Measurements from ENCODE around the gene TCERG1L.

The TCERG1L gene

GRCh38 chr10:131215776-131216175 lies 95.7 kb downstream of the TCERG1L start:
- no peak for TF ChIP-seq REST (IDR thresholded peaks at IDR 0.05; ENCODE audit: insufficient replicate concordance, low read depth)
- no peak for TF ChIP-seq POLR2AphosphoS5 (IDR thresholded peaks at IDR 0.05; ENCODE audit: low read depth)
- no peak for TF ChIP-seq GABPA (IDR thresholded peaks at IDR 0.05; ENCODE audit: low read depth)
- no peak for TF ChIP-seq SPI1 (IDR thresholded peaks at IDR 0.05; ENCODE audit: borderline replicate concordance, low read depth)
- no peak for TF ChIP-seq CTCF (IDR thresholded peaks at IDR 0.05; ENCODE audit: insufficient read depth, low read length)
- DNase-seq (ENCODE audit: low read depth in 1 of 2, low spot score in 1 of 2), result no peak
- no peaks in the 10 kb centered on the region for H3K27me3 ChIP-seq (ENCODE audit: insufficient read depth, poor library complexity, severe bottlenecking)
- H3K4me3 ChIP-seq (replicated peaks; ENCODE audit: insufficient read depth, low read length), result no peak overlapping the region
- no peak overlapping the region for H3K27ac ChIP-seq (replicated peaks)

- H3K27ac ChIP-seq (replicated peaks), result no peak overlapping the region
- no peak for TF ChIP-seq CTCF (IDR thresholded peaks at IDR 0.05; ENCODE audit: insufficient read depth, low read length)
- no peak for TF ChIP-seq SPI1 (IDR thresholded peaks at IDR 0.05; ENCODE audit: borderline replicate concordance, low read depth)
- no peak for TF ChIP-seq POLR2AphosphoS5 (IDR thresholded peaks at IDR 0.05; ENCODE audit: low read depth)
- no peak for TF ChIP-seq GABPA (IDR thresholded peaks at IDR 0.05; ENCODE audit: low read depth)
- no peak for TF ChIP-seq REST (IDR thresholded peaks at IDR 0.05; ENCODE audit: insufficient replicate concordance, low read depth)
- DNase-seq (ENCODE audit: low read depth in 1 of 2, low spot score in 1 of 2), result no peak
- H3K4me3 ChIP-seq (replicated peaks; ENCODE audit: insufficient read depth, low read length), result no peak overlapping the region
- no peaks in the 10 kb centered on the region for H3K27me3 ChIP-seq (ENCODE audit: insufficient read depth, poor library complexity, severe bottlenecking)
Measured at GRCh38 chr10:131214521-131215244, 96.8 kb downstream of the TCERG1L start.

- Histone ChIP-seq H3K4me3 (replicated peaks; ENCODE audit: insufficient read depth, low read length) (no peak overlapping the region), H3K27ac (replicated peaks) (no peak overlapping the region), H3K27me3 (ENCODE audit: insufficient read depth, poor library complexity, severe bottlenecking) (no peaks in the 10 kb centered on the region)
- DNase-seq (ENCODE audit: low read depth in 1 of 2, low spot score in 1 of 2), result no peak
- TF ChIP-seq POLR2AphosphoS5 (IDR thresholded peaks at IDR 0.05; ENCODE audit: low read depth), result no peak
- no peak for TF ChIP-seq SPI1 (IDR thresholded peaks at IDR 0.05; ENCODE audit: borderline replicate concordance, low read depth)
- TF ChIP-seq CTCF (IDR thresholded peaks at IDR 0.05; ENCODE audit: insufficient read depth, low read length), result no peak
- no peak for TF ChIP-seq GABPA (IDR thresholded peaks at IDR 0.05; ENCODE audit: low read depth)
- no peak for TF ChIP-seq REST (IDR thresholded peaks at IDR 0.05; ENCODE audit: insufficient replicate concordance, low read depth)
Measured at GRCh38 chr10:131213741-131214505, 97.6 kb downstream of the TCERG1L start.
